Common myeloid progenitor, CD34-positive (primary cell): ENCODE data around the gene WNK2.

Experiments used
- CTCF ChIA-PET: fragments of 350-600 bp; sonication (Branson Sonifier 250); formaldehyde crosslinking; loops from one replicate; lab custom pipeline; 2021; ENCODE audit warnings: antibody characterized with exemption; lab: Charles Lee
- POLR2A ChIA-PET: fragments of 350-600 bp; sonication (Branson Sonifier 250); formaldehyde crosslinking; loops from one replicate; lab custom pipeline; 2021; ENCODE audit warnings: antibody characterized with exemption; lab: Charles Lee
- DNase-seq, 3 donors: peaks; one replicate each; pipeline versions ENCODE4 v3.0.0 to v3.0.0-alpha.2; 2013
- H3K27ac ChIP-seq, 2 experiments: 1 replicate in 1 of 2; 2 replicates in 1 of 2; pipeline ENCODE4 v1.7.0; 2013; ENCODE audit warnings: inconsistent platforms in 2 of 2, low read length in 2 of 2, mild to moderate bottlenecking in 2 of 2, low read depth in 1 of 2, moderate library complexity in 1 of 2; ENCODE audit not compliant: severe bottlenecking in 2 of 2, insufficient read depth in 1 of 2, poor library complexity in 1 of 2
- H3K27me3 ChIP-seq, 5 experiments: replicated peaks in 2 of 5; 1 replicate in 3 of 5; 2 replicates in 2 of 5; pipeline versions ENCODE4 v1.6.1 to v1.7.0; 2013; ENCODE audit warnings: low read length in 4 of 5, mild to moderate bottlenecking in 2 of 5, moderate library complexity in 2 of 5, inconsistent platforms in 1 of 5; ENCODE audit not compliant: insufficient read depth in 5 of 5, control insufficient read depth in 4 of 5
- H3K36me3 ChIP-seq, 4 experiments: 1 replicate in 2 of 4; 2 replicates in 2 of 4; pipeline versions ENCODE4 v1.6.1 to v1.7.0; 2013; ENCODE audit warnings: low read length in 3 of 4, control low read depth in 1 of 4, mild to moderate bottlenecking in 1 of 4; ENCODE audit not compliant: control insufficient read depth in 4 of 4, insufficient read depth in 4 of 4
- H3K4me1 ChIP-seq, 4 experiments: 1 replicate in 3 of 4; 2 replicates in 1 of 4; pipeline versions ENCODE4 v1.6.1 to v1.7.1; 2013; ENCODE audit warnings: low read length in 3 of 4, mild to moderate bottlenecking in 3 of 4, control low read depth in 1 of 4, inconsistent platforms in 1 of 4, moderate library complexity in 1 of 4; ENCODE audit not compliant: control insufficient read depth in 4 of 4, insufficient read depth in 4 of 4; ENCODE audit errors: control extremely low read depth in 1 of 4
- H3K4me3 ChIP-seq, 7 experiments: 1 replicate in 4 of 7; 2 replicates in 3 of 7; pipeline versions ENCODE4 v1.5.1 to v1.7.0; 2013; ENCODE audit warnings: mild to moderate bottlenecking in 7 of 7, low read length in 6 of 7, moderate library complexity in 6 of 7, inconsistent platforms in 2 of 7, low read depth in 2 of 7, control low read depth in 1 of 7; ENCODE audit not compliant: insufficient read depth in 4 of 7, control insufficient read depth in 1 of 7; ENCODE audit errors: extremely low read depth in 1 of 7
- H3K9me3 ChIP-seq, 5 experiments: 1 replicate in 4 of 5; 2 replicates in 1 of 5; pipeline versions ENCODE4 v1.6.1 to v1.7.1; 2013; ENCODE audit warnings: low read length in 4 of 5, mild to moderate bottlenecking in 2 of 5, inconsistent platforms in 1 of 5, low read depth in 1 of 5, moderate library complexity in 1 of 5; ENCODE audit not compliant: control insufficient read depth in 4 of 5, insufficient read depth in 2 of 5; ENCODE audit errors: control extremely low read depth in 1 of 5
- WGBS: methylation state at CpG from one replicate; pipeline ENCODE4 v1.1.5; 2013; ENCODE audit not compliant: insufficient coverage; 5-methylcytosine and 5-hydroxymethylcytosine counted together

Gene WNK2

GRCh38 chr9:93200989-93201334, 17.0 kb downstream of the WNK2 start:
- Histone ChIP-seq H3K4me3 (no peak overlapping the region), H3K36me3 (no peaks in the 10 kb centered on the region), H3K27ac (no peak overlapping the region), H3K9me3 (peaks cover 0 to 3% (median 0%) of the 10 kb centered on the region in 5 experiments), H3K27me3 (peaks cover 0 to 9% (median 0%) of the 10 kb centered on the region in 5 experiments), H3K4me1 (peaks cover 0 to 2% (median 0%) of the 10 kb centered on the region in 4 experiments)
- POLR2A ChIA-PET, result no interaction called here
- WGBS, result 93% methylated on average over 5 of the region's 5 CpGs
- CTCF ChIA-PET, result no interaction called here
- DNase-seq, result no peak

GRCh38 chr9:93203026-93203717, 19.2 kb downstream of the WNK2 start:
- H3K9me3 ChIP-seq, result no peaks in the 10 kb centered on the region
- WGBS, result 100% methylated on average over 2 of the region's 11 CpGs
- H3K27ac ChIP-seq, result no peak overlapping the region
- H3K27me3 ChIP-seq, result peaks cover 0 to 5% (median 0%) of the 10 kb centered on the region in 5 experiments
- H3K4me3 ChIP-seq, result no peak overlapping the region
- H3K4me1 ChIP-seq, result peaks cover 0 to 2% (median 0%) of the 10 kb centered on the region in 4 experiments
- no peaks in the 10 kb centered on the region for H3K36me3 ChIP-seq
- ChIA-PET POLR2A (no interaction called here), CTCF (no interaction called here)
- no peak for DNase-seq

GRCh38 chr9:93203718-93204469, 20.0 kb downstream of the WNK2 start:
- CTCF ChIA-PET, result no interaction called here
- POLR2A ChIA-PET, result no interaction called here
- 94% methylated on average over 15 of the region's 15 CpGs for WGBS
- Histone ChIP-seq H3K36me3 (no peaks in the 10 kb centered on the region), H3K4me1 (no peaks in the 10 kb centered on the region), H3K27me3 (peaks cover 0 to 5% (median 0%) of the 10 kb centered on the region in 5 experiments), H3K9me3 (no peaks in the 10 kb centered on the region), H3K27ac (no peak overlapping the region), H3K4me3 (no peak overlapping the region)
- DNase-seq, result no peak

- Histone ChIP-seq H3K9me3 (no peaks in the 10 kb centered on the region), H3K36me3 (no peaks in the 10 kb centered on the region), H3K4me1 (no peaks in the 10 kb centered on the region), H3K4me3 (no peak overlapping the region), H3K27ac (no peak overlapping the region), H3K27me3 (peaks cover 0 to 5% (median 0%) of the 10 kb centered on the region in 5 experiments)
- POLR2A ChIA-PET, result no interaction called here
- no peak for DNase-seq
- CTCF ChIA-PET, result interaction anchor here (0.9 kb wide), 1 partner anchor 11 kb away, joined by 3 read pairs; no protein-coding TSS in a partner anchor
- 97% methylated on average over 4 of the region's 4 CpGs for WGBS
Observed at GRCh38 chr9:93204470-93205043, 20.6 kb downstream of the WNK2 start.

GRCh38 chr9:93205045-93205768, 21.3 kb downstream of the WNK2 start:
- no peaks in the 10 kb centered on the region for H3K9me3 ChIP-seq
- 80% methylated on average over 6 of the region's 14 CpGs for WGBS
- peaks cover 0 to 5% (median 0%) of the 10 kb centered on the region in 5 experiments for H3K27me3 ChIP-seq
- no peaks in the 10 kb centered on the region for H3K4me1 ChIP-seq
- H3K4me3 ChIP-seq, result no peak overlapping the region
- ChIA-PET CTCF (interaction anchor here (0.9 kb wide), 1 partner anchor 10 kb away, joined by 3 read pairs; no protein-coding TSS in a partner anchor), POLR2A (no interaction called here)
- no peaks in the 10 kb centered on the region for H3K36me3 ChIP-seq
- no peak for DNase-seq
- no peak overlapping the region for H3K27ac ChIP-seq

- H3K4me1 ChIP-seq, result no peaks in the 10 kb centered on the region
Observed at GRCh38 chr9:93205896-93206575, 22.1 kb downstream of the WNK2 start.

More at GRCh38 chr9:93205896-93206575, 22.1 kb downstream of the WNK2 start:
- Histone ChIP-seq H3K27me3 (peaks cover 0 to 5% (median 0%) of the 10 kb centered on the region in 5 experiments), H3K4me3 (no peak overlapping the region), H3K9me3 (no peaks in the 10 kb centered on the region), H3K36me3 (no peaks in the 10 kb centered on the region), H3K27ac (no peak overlapping the region)
- ChIA-PET CTCF (no interaction called here), POLR2A (no interaction called here)
- WGBS, result 98% methylated on average over 10 of the region's 12 CpGs
- no peak for DNase-seq
